Nephron (organoid): ENCODE measurements around the gene HMX3.

Source experiments
- H3K27ac Mint-ChIP-seq, 3 experiments: 2 replicates each; pipeline ENCODE4 v1.8.0; 2020; ENCODE audit warnings: mixed read lengths in 3 of 3, mild to moderate bottlenecking in 2 of 3, moderate library complexity in 1 of 3
- H3K27me3 Mint-ChIP-seq: 2 replicates; pipeline ENCODE4 v1.8.0; 2021; ENCODE audit warnings: low read depth, mild to moderate bottlenecking, moderate library complexity, mixed read lengths
- H3K36me3 Mint-ChIP-seq: 2 replicates; pipeline ENCODE4 v1.8.0; 2020; ENCODE audit warnings: low read depth, mixed read lengths
- H3K4me1 Mint-ChIP-seq: 2 replicates; pipeline ENCODE4 v1.8.0; 2020; ENCODE audit warnings: mixed read lengths
- H3K4me3 Mint-ChIP-seq, 3 experiments: 2 replicates each; pipeline ENCODE4 v1.8.0; 2020; ENCODE audit warnings: mild to moderate bottlenecking in 3 of 3, mixed read lengths in 3 of 3, moderate library complexity in 2 of 3
- H3K9me3 Mint-ChIP-seq: 2 replicates; pipeline ENCODE4 v1.8.0; 2020; ENCODE audit warnings: mixed read lengths
- TF ChIP-seq, protein P1 (sequence below), 3 experiments: fragments of 200-600 bp; sonication (generic); IDR thresholded peaks; one replicate each; pipeline ENCODE4 v1.5.0; 2021; ENCODE audit warnings: antibody characterized with exemption in 3 of 3; ENCODE audit not compliant: unreplicated experiment in 3 of 3

Gene HMX3

DNA sequence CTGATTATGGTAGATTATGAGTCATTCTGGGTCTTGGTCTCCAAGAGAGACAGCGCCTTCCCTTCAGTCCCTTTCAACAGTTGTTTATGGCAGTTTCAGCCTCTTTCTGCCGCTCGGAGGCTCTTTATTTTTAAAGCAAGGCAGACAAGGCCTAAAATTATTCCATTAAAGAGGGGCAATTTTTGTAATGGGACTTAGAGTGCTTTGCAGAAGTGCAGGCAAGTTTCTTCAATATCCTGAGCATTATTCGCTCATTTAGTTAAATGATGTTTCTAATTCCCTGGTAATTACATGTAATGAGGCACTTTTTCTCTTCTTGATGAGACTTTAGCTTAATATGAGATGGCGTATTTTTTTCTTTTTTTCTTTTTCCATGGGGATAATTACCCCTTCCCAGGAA is 52.0 kb downstream of the HMX3 start:
- no peaks in the 10 kb centered on the region for H3K4me1 Mint-ChIP-seq

More for the DNA sequence above, 52.0 kb downstream of the HMX3 start:
- H3K36me3 Mint-ChIP-seq, result peaks cover 41% of the 10 kb centered on the region
- no peak overlapping the region for H3K4me3 Mint-ChIP-seq
- H3K27ac Mint-ChIP-seq, result no peak overlapping the region
- H3K9me3 Mint-ChIP-seq, result peaks cover 26% of the 10 kb centered on the region
- TF ChIP-seq, protein P1, sequence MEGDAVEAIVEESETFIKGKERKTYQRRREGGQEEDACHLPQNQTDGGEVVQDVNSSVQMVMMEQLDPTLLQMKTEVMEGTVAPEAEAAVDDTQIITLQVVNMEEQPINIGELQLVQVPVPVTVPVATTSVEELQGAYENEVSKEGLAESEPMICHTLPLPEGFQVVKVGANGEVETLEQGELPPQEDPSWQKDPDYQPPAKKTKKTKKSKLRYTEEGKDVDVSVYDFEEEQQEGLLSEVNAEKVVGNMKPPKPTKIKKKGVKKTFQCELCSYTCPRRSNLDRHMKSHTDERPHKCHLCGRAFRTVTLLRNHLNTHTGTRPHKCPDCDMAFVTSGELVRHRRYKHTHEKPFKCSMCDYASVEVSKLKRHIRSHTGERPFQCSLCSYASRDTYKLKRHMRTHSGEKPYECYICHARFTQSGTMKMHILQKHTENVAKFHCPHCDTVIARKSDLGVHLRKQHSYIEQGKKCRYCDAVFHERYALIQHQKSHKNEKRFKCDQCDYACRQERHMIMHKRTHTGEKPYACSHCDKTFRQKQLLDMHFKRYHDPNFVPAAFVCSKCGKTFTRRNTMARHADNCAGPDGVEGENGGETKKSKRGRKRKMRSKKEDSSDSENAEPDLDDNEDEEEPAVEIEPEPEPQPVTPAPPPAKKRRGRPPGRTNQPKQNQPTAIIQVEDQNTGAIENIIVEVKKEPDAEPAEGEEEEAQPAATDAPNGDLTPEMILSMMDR (IDR thresholded peaks at IDR 0.05; ENCODE audit: unreplicated experiment in 3 of 3), result no peak
- H3K27me3 Mint-ChIP-seq, result no peaks in the 10 kb centered on the region
